NT2/D1 (cell line): Measurements from ENCODE around the gene C3orf62.

ENCODE experiments used
- SUZ12 ChIP-seq: IDR thresholded peaks from 2 replicates; pipeline ENCODE4 v1.6.1; 2011; ENCODE audit not compliant: insufficient read length, insufficient read depth; ENCODE audit errors: extremely low read depth
- YY1 ChIP-seq: IDR thresholded peaks from 2 replicates; pipeline ENCODE4 v1.6.1; 2011; ENCODE audit not compliant: insufficient read length, insufficient read depth
- ZNF274 ChIP-seq: IDR thresholded peaks from 2 replicates; pipeline ENCODE4 v1.6.1; 2011; ENCODE audit warnings: mild to moderate bottlenecking, low read depth, low read length

DNA sequence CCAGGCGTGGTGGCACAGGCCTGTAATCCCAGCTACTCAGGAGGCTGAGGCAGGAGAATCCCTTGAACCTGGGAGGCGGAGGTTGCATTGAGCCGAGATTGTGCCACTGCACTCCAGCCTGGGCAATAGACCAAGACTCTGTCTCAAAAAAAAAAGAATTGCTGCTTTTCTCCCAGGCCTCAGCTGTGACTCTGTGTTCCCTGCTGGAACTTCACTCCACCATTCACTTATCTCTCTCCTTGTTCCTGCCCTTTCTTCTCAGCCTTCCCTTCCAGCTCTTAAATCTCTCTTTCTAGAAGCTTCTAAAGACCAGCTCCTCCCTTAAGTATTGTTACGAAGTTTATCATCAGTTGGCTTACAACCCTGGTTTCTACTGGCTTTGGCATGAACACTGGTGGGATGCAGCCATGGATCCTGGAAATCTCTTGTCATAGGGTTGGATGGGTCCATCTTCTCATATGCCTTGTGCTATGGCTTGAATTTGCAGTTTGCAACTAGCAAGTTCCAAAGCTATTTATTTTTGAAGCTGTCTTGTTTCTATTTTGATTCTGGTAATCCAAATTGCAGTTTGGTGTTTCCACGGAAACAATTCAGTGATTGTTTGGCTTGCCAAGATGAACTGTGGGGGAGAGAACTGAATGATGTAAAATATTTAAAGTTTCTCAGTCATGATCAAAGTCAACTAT is 10.5 kb downstream of the C3orf62 start:
- TF ChIP-seq YY1: no peak
- TF ChIP-seq ZNF274: no peak
- TF ChIP-seq SUZ12: no peak
